IMR-90 (cell line): ENCODE measurements around the gene ALDH1A2.

Experiments used
- BHLHE40 ChIP-seq: fragments of 150-350 bp; IDR thresholded peaks from 2 replicates; pipeline ENCODE4 v1.6.1; 2016; ENCODE audit warnings: mild to moderate bottlenecking, low read depth, low read length
- CTCF ChIP-seq: conservative IDR thresholded peaks from 2 replicates; pipeline ENCODE4 v1.5.1; 2012; ENCODE audit warnings: mild to moderate bottlenecking, low read depth, low read length, improper control_type of control experiment
- ELK1 ChIP-seq: fragments of 150-350 bp; IDR thresholded peaks from 2 replicates; pipeline ENCODE4 v1.6.1; 2016; ENCODE audit warnings: low read depth, mild to moderate bottlenecking, low read length, moderate library complexity, borderline replicate concordance
- MAFK ChIP-seq: IDR thresholded peaks from 2 replicates; pipeline ENCODE4 v1.6.1; 2012; ENCODE audit warnings: low read depth, low read length, improper control_type of control experiment
- MXI1 ChIP-seq: IDR thresholded peaks from 2 replicates; pipeline ENCODE4 v1.6.1; 2012; ENCODE audit warnings: low read depth, mild to moderate bottlenecking, low read length, moderate library complexity, borderline replicate concordance
- POLR2A ChIP-seq: IDR thresholded peaks from 2 replicates; pipeline ENCODE4 v1.6.1; 2012; ENCODE audit warnings: mild to moderate bottlenecking, low read depth, low read length
- SMC3 ChIP-seq: fragments of 150-350 bp; IDR thresholded peaks from 2 replicates; pipeline ENCODE4 v1.6.1; 2016; ENCODE audit warnings: low read depth, mild to moderate bottlenecking, antibody characterized with exemption, low read length, moderate library complexity
- USF2 ChIP-seq: fragments of 150-350 bp; IDR thresholded peaks from 2 replicates; pipeline ENCODE4 v1.6.1; 2017; ENCODE audit warnings: mild to moderate bottlenecking, antibody characterized with exemption, low read length, low read depth

- no peak for TF ChIP-seq BHLHE40
- TF ChIP-seq CTCF, result no peak
- no peak for TF ChIP-seq MXI1
- TF ChIP-seq POLR2A, result no peak
- TF ChIP-seq USF2, result no peak
- no peak for TF ChIP-seq MAFK
- TF ChIP-seq ELK1, result no peak
- TF ChIP-seq SMC3, result no peak
These were observed 102.6 kb downstream of the ALDH1A2 start for GRCh38 chr15:57962887-57963286.
